SK-N-SH treated with all-trans-retinoic acid at 6 μM for 48 hours (cell line): ENCODE results near the gene STPG3.

Experiments used
- ATAC-seq: fragments of 200-7000 bp; cut with Tn5 transposase; 3 replicates; pipeline ENCODE4 v1.9.1; 2020; ENCODE audit warnings: mild to moderate bottlenecking, moderate library complexity
- CREB5 ChIP-seq: fragments of 250-450 bp; sonication (Bioruptor Pico); IDR thresholded peaks from 2 replicates; pipeline ENCODE4 v1.5.1; 2020; ENCODE audit warnings: low read depth, mild to moderate bottlenecking, moderate library complexity
- CSDC2 ChIP-seq: fragments of 250-450 bp; sonication (Bioruptor Pico); IDR thresholded peaks from 2 replicates; pipeline ENCODE4 v1.5.0; 2020; ENCODE audit warnings: mild to moderate bottlenecking, moderate library complexity
- GLIS3 ChIP-seq: fragments of 250-450 bp; sonication (Bioruptor Pico); IDR thresholded peaks from 2 replicates; pipeline ENCODE4 v1.5.0; 2020; ENCODE audit warnings: mild to moderate bottlenecking, moderate library complexity
- ISL1 ChIP-seq: fragments of 250-450 bp; sonication (Bioruptor Pico); IDR thresholded peaks from 2 replicates; pipeline ENCODE4 v2.1.2; 2022; ENCODE audit warnings: mild to moderate bottlenecking, moderate library complexity
- OSR1 ChIP-seq: fragments of 250-450 bp; sonication (Bioruptor Pico); IDR thresholded peaks from 2 replicates; pipeline ENCODE4 v1.8.0; 2022; ENCODE audit warnings: moderate library complexity, mild to moderate bottlenecking, inconsistent platforms
- POU6F1 ChIP-seq: fragments of 250-450 bp; sonication (Bioruptor Pico); IDR thresholded peaks from 2 replicates; pipeline ENCODE4 v1.8.0; 2021; ENCODE audit warnings: low read depth, mild to moderate bottlenecking, moderate library complexity, borderline replicate concordance
- PPARA ChIP-seq: fragments of 250-450 bp; sonication (Bioruptor Pico); IDR thresholded peaks from 2 replicates; pipeline ENCODE4 v1.5.0; 2020; ENCODE audit warnings: mild to moderate bottlenecking, borderline replicate concordance
- RARB ChIP-seq: fragments of 250-450 bp; sonication (Bioruptor Pico); IDR thresholded peaks from 2 replicates; pipeline ENCODE4 v1.8.0; 2021; ENCODE audit warnings: mild to moderate bottlenecking, moderate library complexity
- SNAI2 ChIP-seq: fragments of 250-450 bp; sonication (Bioruptor Pico); IDR thresholded peaks from 2 replicates; pipeline ENCODE4 v1.5.0; 2020; ENCODE audit warnings: mild to moderate bottlenecking, moderate library complexity
- TCF4 ChIP-seq: fragments of 250-450 bp; sonication (Bioruptor Pico); IDR thresholded peaks from 2 replicates; pipeline ENCODE4 v1.8.0; 2021; ENCODE audit warnings: mild to moderate bottlenecking, moderate library complexity, borderline replicate concordance
- ZC3H10 ChIP-seq: fragments of 250-450 bp; sonication (Bioruptor Pico); IDR thresholded peaks from 2 replicates; pipeline ENCODE4 v1.5.1; 2021; ENCODE audit warnings: mild to moderate bottlenecking, moderate library complexity
- ZFP3 ChIP-seq: fragments of 250-450 bp; sonication (Bioruptor Pico); IDR thresholded peaks from 2 replicates; pipeline ENCODE4 v1.5.0; 2020; ENCODE audit warnings: mild to moderate bottlenecking, moderate library complexity
- ZFP30 ChIP-seq: fragments of 450-650 bp; formaldehyde crosslinking; IDR thresholded peaks from 2 replicates; pipeline ENCODE4 v1.5.0; 2022; ENCODE audit warnings: mild to moderate bottlenecking, moderate library complexity
- ZNF565 ChIP-seq: fragments of 450-650 bp; formaldehyde crosslinking; conservative IDR thresholded peaks from 2 replicates; pipeline ENCODE4 v1.5.0; 2020; ENCODE audit warnings: low read depth, mild to moderate bottlenecking, moderate library complexity
- ZNF8 ChIP-seq: fragments of 450-650 bp; formaldehyde crosslinking; IDR thresholded peaks from 2 replicates; pipeline ENCODE4 v1.5.0; 2020; ENCODE audit warnings: mild to moderate bottlenecking, moderate library complexity
- TF ChIP-seq, protein P1 (sequence below): fragments of 250-450 bp; sonication (Bioruptor Pico); IDR thresholded peaks from 2 replicates; pipeline ENCODE4 v1.8.0; 2020; ENCODE audit warnings: mild to moderate bottlenecking, moderate library complexity, borderline replicate concordance
- TF ChIP-seq, protein P2 (sequence below): fragments of 250-450 bp; sonication (Bioruptor Pico); IDR thresholded peaks from 2 replicates; pipeline ENCODE4 v1.5.1; 2021; ENCODE audit warnings: mild to moderate bottlenecking, moderate library complexity

Gene STPG3

GRCh38 chr9:137244486-137245449 is 6.3 kb upstream of the STPG3 start:
- TF ChIP-seq ZFP30 (no peak), POU6F1 (CRISPR knock-in tag) (no peak), ISL1 (CRISPR knock-in tag) (no peak), ZFP3 (no peak), OSR1 (no peak), RARB (CRISPR knock-in tag) (no peak), ZNF8 (CRISPR knock-in tag) (no peak), GLIS3 (CRISPR knock-in tag) (no peak), CSDC2 (CRISPR knock-in tag) (no peak), ZC3H10 (CRISPR knock-in tag) (no peak), CREB5 (CRISPR knock-in tag) (no peak), TCF4 (CRISPR knock-in tag) (no peak)
- TF ChIP-seq, protein P1, sequence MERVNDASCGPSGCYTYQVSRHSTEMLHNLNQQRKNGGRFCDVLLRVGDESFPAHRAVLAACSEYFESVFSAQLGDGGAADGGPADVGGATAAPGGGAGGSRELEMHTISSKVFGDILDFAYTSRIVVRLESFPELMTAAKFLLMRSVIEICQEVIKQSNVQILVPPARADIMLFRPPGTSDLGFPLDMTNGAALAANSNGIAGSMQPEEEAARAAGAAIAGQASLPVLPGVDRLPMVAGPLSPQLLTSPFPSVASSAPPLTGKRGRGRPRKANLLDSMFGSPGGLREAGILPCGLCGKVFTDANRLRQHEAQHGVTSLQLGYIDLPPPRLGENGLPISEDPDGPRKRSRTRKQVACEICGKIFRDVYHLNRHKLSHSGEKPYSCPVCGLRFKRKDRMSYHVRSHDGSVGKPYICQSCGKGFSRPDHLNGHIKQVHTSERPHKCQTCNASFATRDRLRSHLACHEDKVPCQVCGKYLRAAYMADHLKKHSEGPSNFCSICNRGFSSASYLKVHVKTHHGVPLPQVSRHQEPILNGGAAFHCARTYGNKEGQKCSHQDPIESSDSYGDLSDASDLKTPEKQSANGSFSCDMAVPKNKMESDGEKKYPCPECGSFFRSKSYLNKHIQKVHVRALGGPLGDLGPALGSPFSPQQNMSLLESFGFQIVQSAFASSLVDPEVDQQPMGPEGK (CRISPR knock-in tag) = no peak
- ATAC-seq = peak; percentile 0; the same call in 2 of the 3 replicates

- TF ChIP-seq, protein P1 (CRISPR knock-in tag) = no peak
- TF ChIP-seq ZNF565 (CRISPR knock-in tag) (no peak), ZNF8 (CRISPR knock-in tag) (no peak), TCF4 (CRISPR knock-in tag) (no peak), RARB (CRISPR knock-in tag) (no peak), OSR1 (no peak), ZFP3 (no peak), ZC3H10 (CRISPR knock-in tag) (no peak), PPARA (CRISPR knock-in tag) (no peak), ISL1 (CRISPR knock-in tag) (no peak), SNAI2 (CRISPR knock-in tag) (no peak)
- TF ChIP-seq, protein P2, sequence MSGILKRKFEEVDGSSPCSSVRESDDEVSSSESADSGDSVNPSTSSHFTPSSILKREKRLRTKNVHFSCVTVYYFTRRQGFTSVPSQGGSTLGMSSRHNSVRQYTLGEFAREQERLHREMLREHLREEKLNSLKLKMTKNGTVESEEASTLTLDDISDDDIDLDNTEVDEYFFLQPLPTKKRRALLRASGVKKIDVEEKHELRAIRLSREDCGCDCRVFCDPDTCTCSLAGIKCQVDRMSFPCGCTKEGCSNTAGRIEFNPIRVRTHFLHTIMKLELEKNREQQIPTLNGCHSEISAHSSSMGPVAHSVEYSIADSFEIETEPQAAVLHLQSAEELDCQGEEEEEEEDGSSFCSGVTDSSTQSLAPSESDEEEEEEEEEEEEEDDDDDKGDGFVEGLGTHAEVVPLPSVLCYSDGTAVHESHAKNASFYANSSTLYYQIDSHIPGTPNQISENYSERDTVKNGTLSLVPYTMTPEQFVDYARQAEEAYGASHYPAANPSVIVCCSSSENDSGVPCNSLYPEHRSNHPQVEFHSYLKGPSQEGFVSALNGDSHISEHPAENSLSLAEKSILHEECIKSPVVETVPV (CRISPR knock-in tag) = no peak
- ATAC-seq = peak; percentile 1; the same call in 2 of the 3 replicates
These were observed 5.3 kb upstream of the STPG3 start for GRCh38 chr9:137245450-137246421.
